Measurements from ENCODE around the gene ALG5. TPM values are rescaled to one million over a fixed set of nuclear protein-coding genes. Genes with fewer than 3 reads are reported as not detected.

The ALG5 gene
- total RNA-seq, 5 donors from 2014 or later (not counting 1 experiment from before 2014, with no cell fraction given) = 15.8 to 20.3 (median 19.1) TPM

Other genes with a start within 250 kb of the ALG5 start
- gene RFXAP, start 180.1 kb downstream of the ALG5 start, total RNA-seq = 10 to 100 TPM in 2 of 5 donors, 1 to 10 TPM in 3; 6.5 to 13.4 (median 9.0) TPM
- gene SMAD9, start 79.1 kb downstream of the ALG5 start, total RNA-seq = under 1 TPM in 2 of 5 donors, not detected in 3; 0.09 to 0.35 TPM
- gene EXOSC8, start 1.4 kb upstream of the ALG5 start, total RNA-seq = 10 to 100 TPM; 35.2 to 61.0 (median 57.6) TPM
- 10 to 100 TPM; 73.8 to 90.9 (median 87.3) TPM for gene SUPT20H, start 60.3 kb upstream of the ALG5 start, total RNA-seq
- gene CSNK1A1L, start 106.3 kb upstream of the ALG5 start, total RNA-seq = not detected

All from T-cell (primary cell).